ENCODE results near the gene OR10D3.
"Not testable (repeated sequence)": the region's sequence is repeated elsewhere in the genome, so short reads cannot be mapped to it uniquely, and the experiment has no call there.

OR10D3 gene

GRCh38 chr11:124195189-124195734 lies 12.1 kb downstream of the OR10D3 start:
- peak; percentile 32 for DNase-seq (ENCODE audit: low spot score)

DNA sequence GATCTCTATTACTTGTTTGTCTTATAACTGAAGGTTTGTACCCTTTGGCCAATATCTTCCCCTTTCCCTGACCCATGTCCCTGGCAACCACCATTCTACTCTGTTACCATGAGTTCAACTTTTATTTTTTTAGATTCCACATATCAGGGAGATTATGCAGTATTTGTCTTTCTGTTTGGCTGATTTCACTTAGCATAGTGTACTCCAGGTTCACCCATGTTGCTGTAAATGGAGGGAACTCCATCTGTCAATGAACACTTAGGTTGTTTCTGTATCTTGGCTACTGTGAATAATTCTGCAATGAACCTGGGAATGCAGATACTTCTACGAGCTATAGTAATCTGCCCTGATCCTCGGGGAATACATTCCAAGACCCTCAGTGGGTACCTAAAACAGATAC lies 14.9 kb downstream of the OR10D3 start:
- DNase-seq (ENCODE audit: low spot score): no peak

DNA sequence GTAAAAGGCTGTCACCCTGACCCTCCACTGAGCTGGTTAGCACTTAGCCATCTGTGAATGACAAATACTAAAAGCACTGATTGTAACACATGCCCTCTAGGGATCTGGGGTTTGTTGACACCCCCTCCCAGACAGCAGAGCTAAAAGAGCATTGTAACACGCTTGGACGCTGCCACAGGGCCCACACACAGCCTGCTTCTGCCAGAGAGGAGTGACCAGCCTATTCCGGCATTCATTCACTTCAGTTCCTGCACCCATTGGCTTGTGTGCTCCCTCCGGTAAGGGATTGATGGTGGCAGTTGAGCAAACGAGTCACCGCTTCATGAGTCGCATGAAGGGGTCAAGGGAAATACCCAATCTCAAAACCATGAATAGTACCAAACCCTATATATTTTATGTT lies 15.8 kb downstream of the OR10D3 start:
- DNase-seq (ENCODE audit: low spot score): no peak

GRCh38 chr11:124199702-124200101 lies 16.6 kb downstream of the OR10D3 start:
- peak; percentile 15 for DNase-seq (ENCODE audit: low spot score)

GRCh38 chr11:124200671-124201070 lies 17.5 kb downstream of the OR10D3 start:
- no peak for DNase-seq (ENCODE audit: low spot score)

DNA sequence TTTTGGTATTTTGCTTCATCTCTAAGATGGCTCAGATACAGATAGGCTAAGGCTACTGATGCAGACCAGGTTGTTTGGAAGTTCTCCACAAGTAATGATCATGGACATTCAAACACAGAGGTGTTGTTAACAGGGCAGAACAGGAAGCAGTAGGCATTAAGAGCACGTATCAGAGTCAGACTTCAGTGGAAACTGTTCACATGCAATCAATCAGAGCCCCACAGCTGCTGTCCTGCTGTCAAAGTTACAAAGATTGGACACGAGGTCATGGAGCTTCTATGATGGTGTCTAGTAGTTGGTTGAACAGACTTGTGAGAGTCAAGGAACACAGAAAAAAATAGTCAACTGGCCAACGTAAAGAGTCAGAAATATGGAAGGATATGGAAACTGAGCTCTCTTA lies 19.8 kb downstream of the OR10D3 start:
- DNase-seq (ENCODE audit: low spot score): no peak

DNA sequence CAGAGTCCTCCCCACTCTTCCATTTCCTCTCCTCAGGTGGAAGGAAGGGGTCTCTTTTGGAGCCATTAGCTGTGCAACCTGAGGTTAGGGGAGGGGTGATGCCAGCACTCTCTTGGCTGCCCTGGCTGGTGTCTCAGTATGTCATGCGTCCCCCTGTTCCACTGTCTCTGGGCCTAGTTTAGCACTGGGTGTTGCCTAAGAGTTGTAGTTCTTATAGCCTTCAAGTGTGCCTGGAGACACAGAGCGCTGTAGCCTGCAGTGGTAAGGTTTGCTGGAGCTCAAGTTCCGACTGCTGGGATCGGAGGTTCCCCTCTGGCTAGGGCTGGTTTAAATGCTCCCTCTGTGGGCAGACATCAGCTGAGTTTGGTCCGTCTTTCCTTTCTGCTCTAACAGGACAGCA lies 20.9 kb downstream of the OR10D3 start:
- DNase-seq (ENCODE audit: low spot score): no peak

DNA sequence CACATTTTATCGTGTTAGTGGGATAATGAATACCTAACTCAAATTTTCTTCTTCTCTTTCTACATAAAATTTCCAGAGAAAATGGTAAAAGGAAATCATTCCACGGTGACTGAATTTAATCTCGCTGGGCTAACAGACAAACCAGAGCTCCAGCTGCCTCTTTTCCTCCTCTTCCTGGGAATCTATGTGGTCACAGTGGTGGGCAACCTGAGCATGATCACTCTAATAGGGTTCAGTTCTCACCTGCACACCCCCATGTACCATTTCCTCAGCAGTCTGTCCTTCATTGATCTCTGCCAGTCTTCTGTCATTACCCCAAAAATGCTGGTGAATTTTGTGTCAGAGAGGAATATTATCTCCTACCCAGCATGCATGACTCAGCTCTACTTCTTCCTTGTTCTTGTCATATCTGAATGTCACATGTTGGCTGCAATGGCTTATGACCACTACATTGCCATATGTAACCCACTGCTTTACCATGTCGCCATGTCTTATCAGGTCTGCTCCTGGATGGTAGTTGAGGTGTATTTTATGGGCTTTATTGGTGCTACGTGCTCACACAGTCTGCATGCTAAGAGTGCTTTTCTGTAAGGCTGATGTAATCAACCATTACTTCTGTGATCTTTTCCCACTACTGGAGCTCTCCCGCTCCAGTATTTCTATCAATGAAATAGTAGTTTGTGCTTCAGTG lies 24.1 kb downstream of the OR10D3 start:
- DNase-seq (ENCODE audit: low spot score): no peak

DNA sequence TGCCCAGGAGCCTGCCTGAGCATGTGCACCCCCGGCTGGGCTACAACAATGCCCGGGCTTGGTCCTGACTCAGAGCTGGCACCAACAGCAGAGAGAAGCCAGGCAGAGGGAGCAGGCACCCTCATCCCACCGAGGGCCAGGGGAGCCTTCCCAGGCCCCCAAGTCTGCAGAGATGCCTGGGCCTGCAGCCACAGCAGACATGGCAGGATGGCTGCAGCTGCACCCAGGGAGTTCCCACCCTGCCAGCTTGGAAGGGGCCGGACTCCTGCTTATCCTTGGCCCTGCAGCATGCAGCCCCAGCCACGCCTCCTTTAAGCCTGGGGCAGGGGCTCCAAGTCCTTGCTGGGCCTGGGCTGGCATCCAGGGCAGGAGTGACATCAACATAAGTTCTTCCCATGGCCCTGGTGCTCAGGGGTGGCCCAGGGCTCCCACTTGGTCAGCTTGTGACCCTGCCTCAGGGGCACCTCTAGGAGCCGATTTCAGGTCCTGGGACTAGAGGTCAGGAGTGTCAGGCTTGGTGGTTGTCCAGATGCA lies 26.7 kb downstream of the OR10D3 start:
- no peak for DNase-seq (ENCODE audit: low spot score)

DNA sequence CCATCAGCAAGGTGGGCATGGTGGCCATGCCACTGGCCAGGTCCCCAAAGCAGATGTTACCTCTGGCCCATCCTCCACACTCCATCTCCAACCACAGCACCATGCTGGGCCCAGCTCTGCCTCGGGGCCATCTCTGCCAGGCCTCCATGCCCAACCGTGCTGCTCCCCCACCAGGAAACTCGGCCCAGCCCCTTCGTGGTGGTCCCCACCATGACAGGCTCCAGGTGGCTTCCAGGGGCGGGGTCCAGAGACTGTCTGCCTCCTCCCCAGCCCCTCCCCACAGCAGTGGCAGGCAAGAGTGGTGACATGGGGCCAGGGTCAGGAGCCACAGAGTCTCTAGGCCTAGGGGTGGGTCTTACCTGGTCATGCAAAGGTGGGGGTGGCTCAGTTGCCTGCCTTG lies 27.3 kb downstream of the OR10D3 start:
- no peak for DNase-seq (ENCODE audit: low spot score)

DNA sequence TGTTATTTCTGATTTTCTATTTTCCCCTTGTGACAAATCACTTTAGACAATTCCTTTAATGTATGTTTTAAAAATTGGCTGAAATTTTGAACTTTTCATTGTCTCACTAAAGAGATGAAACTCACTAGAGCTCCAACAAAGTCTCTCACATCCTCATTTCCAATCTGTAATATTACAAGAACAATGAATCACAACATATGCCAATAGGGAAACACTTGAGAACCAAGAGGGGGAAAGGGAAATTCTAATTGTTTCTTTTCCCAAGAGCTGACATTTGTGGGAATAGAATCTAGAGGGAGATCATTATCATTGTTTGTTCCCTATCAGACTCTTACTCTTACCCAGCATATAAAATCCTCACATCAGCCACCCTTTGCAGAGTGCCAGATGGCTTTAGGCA lies 28.2 kb downstream of the OR10D3 start:
- DNase-seq (ENCODE audit: low spot score): no peak

- DNase-seq (ENCODE audit: low spot score): no peak
Measured at GRCh38 chr11:124214027-124214426, 30.9 kb downstream of the OR10D3 start.

GRCh38 chr11:124219126-124219525 lies 36.0 kb downstream of the OR10D3 start:
- DNase-seq (ENCODE audit: low spot score): no peak

DNA sequence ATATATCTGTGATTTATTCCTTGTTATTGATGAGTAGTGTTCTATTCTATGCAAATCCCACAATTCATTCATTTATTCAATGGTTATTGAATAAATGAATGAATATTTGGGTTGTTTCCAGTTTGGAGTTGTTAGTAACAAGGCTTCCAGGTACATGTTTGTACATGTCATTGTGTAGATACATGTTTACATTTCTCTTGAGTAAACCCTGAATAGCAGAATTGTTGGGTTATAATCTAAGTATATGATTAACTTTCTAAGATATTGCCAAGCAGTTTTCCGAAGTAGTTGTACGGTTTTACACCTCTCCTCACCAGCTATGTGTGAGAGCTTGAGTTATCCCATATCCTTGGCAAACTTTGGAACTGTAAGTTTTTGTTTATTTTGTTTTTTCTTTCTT lies 39.3 kb downstream of the OR10D3 start:
- DNase-seq (ENCODE audit: low spot score): no peak

- not testable (repeated sequence) for DNase-seq (ENCODE audit: low spot score)
Measured at GRCh38 chr11:124224618-124225423, 41.7 kb downstream of the OR10D3 start.

DNA sequence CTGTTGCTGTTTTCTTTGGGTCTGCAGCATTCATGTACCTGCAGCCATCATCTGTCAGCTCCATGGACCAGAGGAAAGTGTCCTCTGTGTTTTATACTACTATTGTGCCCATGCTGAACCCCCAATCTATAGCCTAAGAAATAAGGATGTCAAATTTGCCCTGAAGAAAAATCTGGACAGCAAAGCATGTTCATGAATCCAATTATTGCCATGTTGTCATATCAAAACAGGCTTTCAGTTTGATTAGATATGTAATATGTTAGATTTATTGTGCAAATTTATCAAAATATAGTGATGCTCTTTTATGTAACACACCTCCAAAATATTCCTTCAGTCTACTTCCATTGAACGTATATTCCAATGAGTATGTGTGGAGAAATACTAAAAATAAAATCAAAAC lies 42.3 kb downstream of the OR10D3 start:
- DNase-seq (ENCODE audit: low spot score): no peak

DNA sequence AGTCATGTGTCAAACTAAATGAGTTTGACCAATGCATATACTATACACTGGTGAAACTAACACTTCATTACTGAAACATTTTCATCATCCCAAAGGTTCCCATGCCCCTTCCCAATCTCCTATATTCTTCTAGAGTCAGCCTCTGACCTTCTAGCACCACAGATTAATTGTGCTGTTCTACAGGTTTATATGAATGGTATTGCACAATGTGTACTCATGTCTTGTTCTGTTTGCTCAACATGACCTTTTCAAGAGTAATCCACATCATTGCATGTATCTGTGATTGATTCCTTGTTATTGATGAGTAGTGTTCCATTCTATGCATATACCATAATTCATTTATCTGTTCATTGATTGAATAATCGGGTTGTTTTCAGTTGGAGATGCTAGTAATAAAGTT lies 50.2 kb downstream of the OR10D3 start:
- no peak for DNase-seq (ENCODE audit: low spot score)

All from SW480 (cell line).